H1 (cell line): ENCODE measurements around the gene HTR1B. TPM values are rescaled to one million over a fixed set of nuclear protein-coding genes. Genes with fewer than 3 reads are reported as not detected.

Source experiments
- CTCF ChIA-PET: fragments of 300-600 bp; sonication (Branson Sonifier 250); formaldehyde crosslinking; loops from one replicate; lab custom pipeline; 2021; ENCODE audit not compliant: partially characterized antibody; lab: Charles Lee
- POLR2A ChIA-PET: fragments of 300-600 bp; sonication (Branson Sonifier 250); formaldehyde crosslinking; loops from one replicate; lab custom pipeline; 2021; ENCODE audit warnings: inconsistent platforms; ENCODE audit not compliant: partially characterized antibody; lab: Charles Lee
- DNase-seq, 2 experiments: peaks; one replicate each; pipeline versions ENCODE4 v3.0.0 to v3.0.0-alpha.2; 2010 to 2022; ENCODE audit warnings: low spot score in 2 of 2, low read depth in 1 of 2, mixed read lengths in 1 of 2
- FAIRE-seq: peaks from 2 replicates; lab custom pipeline; 2011; peaks lifted over from hg19 to GRCh38; lab: Jason Lieb, UNC
- H2AFZ ChIP-seq: 2 replicates; pipeline ENCODE4 v1.8.1; 2012; ENCODE audit warnings: low read length, inconsistent platforms
- H2AK5ac ChIP-seq: 2 replicates; pipeline ENCODE4 v1.6.1; 2013; ENCODE audit warnings: low read depth, low read length
- H2BK120ac ChIP-seq: replicated peaks from 2 replicates; pipeline ENCODE3; 2013; ENCODE audit warnings: low read depth, low read length, inconsistent platforms
- H2BK12ac ChIP-seq: 2 replicates; pipeline ENCODE4 v1.6.1; 2013; ENCODE audit warnings: low read depth, low read length
- H2BK15ac ChIP-seq: 2 replicates; pipeline ENCODE4 v1.6.1; 2013; ENCODE audit warnings: low read length
- H2BK20ac ChIP-seq: 2 replicates; pipeline ENCODE4 v1.6.1; 2013; ENCODE audit warnings: low read length
- H2BK5ac ChIP-seq: 2 replicates; pipeline ENCODE4 v1.6.1; 2013; ENCODE audit warnings: low read depth, low read length
- H3K14ac ChIP-seq: 2 replicates; pipeline ENCODE4 v1.6.1; 2013; ENCODE audit warnings: inconsistent platforms; ENCODE audit not compliant: insufficient read length
- H3K18ac ChIP-seq: 2 replicates; pipeline ENCODE4 v1.6.1; 2013; ENCODE audit warnings: low read length; ENCODE audit errors: extremely low read depth
- H3K23ac ChIP-seq: 2 replicates; pipeline ENCODE4 v1.6.1; 2013; ENCODE audit warnings: inconsistent platforms; ENCODE audit not compliant: insufficient read length
- H3K23me2 ChIP-seq: 2 replicates; pipeline ENCODE4 v1.6.1; 2013; ENCODE audit warnings: low read depth, low read length
- H3K27ac ChIP-seq: 2 replicates; pipeline ENCODE4 v1.6.1; 2011; ENCODE audit warnings: low read depth, low read length, inconsistent platforms
- H3K27me3 ChIP-seq, 4 experiments: replicated peaks in 1 of 4; 1 replicate in 1 of 4; 2 replicates in 3 of 4; pipeline versions ENCODE4 v1.6.1 to v1.8.1; 2011 to 2013; ENCODE audit warnings: low read length in 3 of 4, mild to moderate bottlenecking in 3 of 4, inconsistent platforms in 2 of 4, mixed read lengths in 2 of 4, moderate library complexity in 1 of 4; ENCODE audit not compliant: control insufficient read depth in 3 of 4, insufficient read depth in 3 of 4; ENCODE audit errors: extremely low read depth in 1 of 4
- H3K36me3 ChIP-seq, 4 experiments: 2 replicates each; pipeline versions ENCODE4 v1.6.1 to v1.8.1; 2011 to 2013; ENCODE audit warnings: mild to moderate bottlenecking in 4 of 4, low read length in 3 of 4, moderate library complexity in 2 of 4, control low read depth in 1 of 4, inconsistent platforms in 1 of 4; ENCODE audit not compliant: insufficient read depth in 4 of 4, control insufficient read depth in 2 of 4
- H3K4ac ChIP-seq: replicated peaks from 2 replicates; pipeline ENCODE3; 2013; ENCODE audit warnings: low read length, low read depth, mixed read lengths, inconsistent platforms; ENCODE audit not compliant: insufficient read length
- H3K4me1 ChIP-seq, 4 experiments: replicated peaks in 1 of 4; 1 replicate in 1 of 4; 2 replicates in 3 of 4; pipeline versions ENCODE4 v1.6.1 to v1.8.1; 2011 to 2013; ENCODE audit warnings: low read length in 3 of 4, inconsistent platforms in 2 of 4, mixed read lengths in 1 of 4; ENCODE audit not compliant: insufficient read depth in 4 of 4, control insufficient read depth in 3 of 4
- H3K4me2 ChIP-seq, 2 experiments: 2 replicates each; pipeline versions ENCODE4 v1.6.1 to v1.8.1; 2011 to 2013; ENCODE audit warnings: low read depth in 2 of 2, low read length in 2 of 2, control low read depth in 1 of 2, inconsistent platforms in 1 of 2, mild to moderate bottlenecking in 1 of 2; ENCODE audit not compliant: insufficient read depth in 1 of 2
- H3K4me3 ChIP-seq, 4 experiments: fragments of 200-600, 300-600 bp in 1 of 4; sonication (generic), shearing (Covaris generic), sonication (Bioruptor Twin) in 1 of 4; 2 replicates each; pipeline versions ENCODE4 v1.5.1 to v1.8.1; 2011 to 2016; ENCODE audit warnings: low read length in 4 of 4, low read depth in 3 of 4, control low read depth in 2 of 4, inconsistent platforms in 2 of 4, mild to moderate bottlenecking in 2 of 4, mixed read lengths in 1 of 4, moderate library complexity in 1 of 4; ENCODE audit not compliant: insufficient read depth in 2 of 4; ENCODE audit errors: extremely low read depth in 1 of 4
- H3K56ac ChIP-seq: replicated peaks from 2 replicates; pipeline ENCODE3; 2013; ENCODE audit warnings: low read depth, mild to moderate bottlenecking, mixed read lengths, low read length, inconsistent platforms; ENCODE audit not compliant: insufficient read length
- H3K79me1 ChIP-seq: 2 replicates; pipeline ENCODE4 v1.6.1; 2013; ENCODE audit warnings: low read depth, low read length, control low read depth
- H3K79me2 ChIP-seq, 2 experiments: 2 replicates each; pipeline versions ENCODE4 v1.6.1 to v1.8.1; 2012 to 2013; ENCODE audit warnings: low read length in 2 of 2, mild to moderate bottlenecking in 2 of 2, inconsistent platforms in 1 of 2; ENCODE audit not compliant: insufficient read depth in 2 of 2, control insufficient read depth in 1 of 2
- H3K9ac ChIP-seq, 4 experiments: replicated peaks in 1 of 4; 1 replicate in 1 of 4; 2 replicates in 3 of 4; pipeline versions ENCODE4 v1.6.1 to v1.8.1; 2011 to 2013; ENCODE audit warnings: low read depth in 3 of 4, low read length in 3 of 4, control low read depth in 2 of 4, mild to moderate bottlenecking in 2 of 4, moderate library complexity in 2 of 4, inconsistent platforms in 1 of 4; ENCODE audit errors: extremely low read depth in 1 of 4
- H3K9me3 ChIP-seq, 2 experiments: 2 replicates each; pipeline versions ENCODE4 v1.6.1 to v1.8.1; 2012 to 2013; ENCODE audit warnings: mild to moderate bottlenecking in 2 of 2, moderate library complexity in 2 of 2, control low read depth in 1 of 2, inconsistent platforms in 1 of 2, low read depth in 1 of 2, low read length in 1 of 2, mixed read lengths in 1 of 2; ENCODE audit not compliant: insufficient read depth in 2 of 2
- H4K20me1 ChIP-seq, 2 experiments: replicated peaks in 1 of 2; 2 replicates each; pipeline versions ENCODE3 to v1.8.1; 2011 to 2013; ENCODE audit warnings: inconsistent platforms in 2 of 2, low read length in 2 of 2, mild to moderate bottlenecking in 1 of 2; ENCODE audit not compliant: insufficient read depth in 2 of 2, control insufficient read depth in 1 of 2
- H4K5ac ChIP-seq: 2 replicates; pipeline ENCODE4 v1.6.1; 2013; ENCODE audit warnings: low read length, low read depth, mixed read lengths, inconsistent platforms; ENCODE audit not compliant: insufficient read length
- H4K8ac ChIP-seq: 2 replicates; pipeline ENCODE4 v1.8.0; 2013; ENCODE audit warnings: mild to moderate bottlenecking, moderate library complexity, low read length, inconsistent platforms; ENCODE audit not compliant: insufficient read depth; ENCODE audit errors: extremely low read depth
- H4K91ac ChIP-seq: replicated peaks from 2 replicates; pipeline ENCODE3; 2013; ENCODE audit warnings: low read length, mixed read lengths, inconsistent platforms; ENCODE audit not compliant: insufficient read length
- GABPA ChIP-seq: IDR thresholded peaks from 2 replicates; pipeline ENCODE4 v1.6.1; 2011; ENCODE audit warnings: mild to moderate bottlenecking, low read length, moderate library complexity, borderline replicate concordance; ENCODE audit not compliant: insufficient read depth
- SAP30 ChIP-seq: fragments of 300-600 bp; sonication (generic); IDR thresholded peaks from 2 replicates; pipeline ENCODE4 v1.7.1; 2012; ENCODE audit warnings: low read length, moderate library complexity, mild to moderate bottlenecking, inconsistent platforms; ENCODE audit not compliant: insufficient read depth, insufficient replicate concordance
- TBP ChIP-seq: IDR thresholded peaks from 2 replicates; pipeline ENCODE4 v1.6.1; 2011; ENCODE audit warnings: low read depth, low read length, improper control_type of control experiment
- WGBS, 2 experiments: shearing (Covaris generic) in 1 of 2; methylation state at CpG; one replicate each; pipeline versions ENCODE4 v1.1.6 to v1.1.7; 2013 to 2015; ENCODE audit warnings: low lambda C conversion rate in 2 of 2, mixed read lengths in 2 of 2, inconsistent platforms in 1 of 2, low coverage in 1 of 2, missing lambda C conversion rate in 1 of 2; ENCODE audit not compliant: insufficient replicate concordance in 2 of 2, insufficient coverage in 1 of 2, insufficient read length in 1 of 2; ENCODE audit errors: extremely low coverage in 1 of 2, missing lambda C conversion rate in 1 of 2; 5-methylcytosine and 5-hydroxymethylcytosine counted together
- polyA plus RNA-seq, 7 experiments: library from polyadenylated mRNA; depleted of rRNA in 3 of 7; stranded (reverse) in 5 of 7; unstranded in 2 of 7; fragments of >200 nt in 5 of 7; fragments of 200-250 nt in 2 of 7; gene quantifications; 1 replicate in 5 of 7; 2 replicates in 1 of 7; 4 replicates in 1 of 7; pipeline versions ENCODE4 v1.2.1 to v1.2.3, GENCODE V29; 2011 to 2013; ENCODE audit warnings: missing spikeins in 2 of 7, mixed read lengths in 2 of 7
- total RNA-seq: library from RNA; stranded (reverse); fragmentation: NEBNext Ultra II Directional; extraction: Animal tissue kit (Norgen Biotek cat#: 25700); gene quantifications from 2 replicates; pipeline ENCODE4 v1.2.1, GENCODE V29; 2021

The HTR1B gene
- total and polyA plus RNA-seq, 2 of the 8 experiments (the other 6 are each of a cell fraction or from before 2014, with no cell fraction given): 1.1 to 1.4 TPM

DNA sequence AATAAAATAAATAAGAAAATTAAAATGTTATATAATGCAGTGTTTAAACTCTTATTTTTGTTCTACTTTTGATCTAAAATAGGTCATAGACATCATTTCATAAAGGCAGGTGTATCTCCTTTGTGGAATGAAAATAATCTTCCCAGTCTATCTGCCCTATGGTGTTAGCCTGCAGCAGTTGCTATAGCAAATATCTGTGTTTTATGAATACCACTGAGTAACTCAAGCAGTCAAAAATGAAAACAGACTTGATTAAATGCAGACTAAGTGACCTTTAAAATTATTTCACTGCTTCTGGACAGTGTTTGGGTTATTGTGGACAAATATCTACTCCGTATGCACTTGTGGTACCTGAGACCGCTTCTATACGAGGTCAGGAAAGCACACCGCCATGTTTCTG, 11.8 kb downstream of the HTR1B start:
- no peak overlapping the region for H3K9ac ChIP-seq
- no peaks in the 10 kb centered on the region for H3K9me3 ChIP-seq
- H4K91ac ChIP-seq: no peak overlapping the region
- no peaks in the 10 kb centered on the region for H3K27me3 ChIP-seq
- H3K36me3 ChIP-seq: no peaks in the 10 kb centered on the region
- no peak overlapping the region for H3K18ac ChIP-seq
- peaks cover 0 to 10% (median 6%) of the 10 kb centered on the region in 4 experiments; a peak in 6 of 7 replicates for H3K4me1 ChIP-seq
- no peak overlapping the region for H3K4ac ChIP-seq
- 97% methylated on average over 4 of the region's 4 CpGs; no CpG with 5 or more reads in 1 of the 2 experiments for WGBS, 2 experiments
- no peak overlapping the region for H4K5ac ChIP-seq
- H2AFZ ChIP-seq: no peak overlapping the region
- no peak overlapping the region for H3K27ac ChIP-seq
- H3K4me2 ChIP-seq: no peak overlapping the region
- no peaks in the 10 kb centered on the region for H3K79me2 ChIP-seq
- no peak overlapping the region for H3K56ac ChIP-seq
- no peak for DNase-seq
- H2AK5ac ChIP-seq: no peak overlapping the region
- H4K20me1 ChIP-seq: no peaks in the 10 kb centered on the region
- H3K23me2 ChIP-seq: no peaks in the 10 kb centered on the region
- no peak overlapping the region for H3K4me3 ChIP-seq
- no peak overlapping the region for H3K14ac ChIP-seq
- no peak overlapping the region for H3K23ac ChIP-seq
- CTCF ChIA-PET: no interaction called here
- FAIRE-seq: no peak
- no peak overlapping the region for H2BK120ac ChIP-seq
- no peak overlapping the region for H4K8ac ChIP-seq
- H2BK20ac ChIP-seq: no peak overlapping the region
- H2BK5ac ChIP-seq: no peak overlapping the region
- no peak overlapping the region for H2BK12ac ChIP-seq
- H3K79me1 ChIP-seq: no peaks in the 10 kb centered on the region
- POLR2A ChIA-PET: no interaction called here
- H2BK15ac ChIP-seq: no peak overlapping the region
- TF ChIP-seq SAP30 (no peak), GABPA (no peak), TBP (no peak)
